Measurements from ENCODE around the gene TINAGL1.

- no peak for TF ChIP-seq CTCF (CRISPR knock-in tag; IDR thresholded peaks at IDR 0.05)
- no peak for TF ChIP-seq ZNF232 (CRISPR knock-in tag; IDR thresholded peaks at IDR 0.05; ENCODE audit: borderline replicate concordance)
These were observed 1.5 kb upstream of the TINAGL1 start for GRCh38 chr1:31574749-31575368.

Measured in HepG2 (cell line).